HG03108 (cell line): ENCODE results near the gene CHCHD6.

Experiments
- ATAC-seq: cut with Tn5 transposase; IDR thresholded peaks from one replicate; pipeline ENCODE4 v1.9.1; 2021; ENCODE audit warnings: moderate library complexity; ENCODE audit not compliant: unreplicated experiment

Gene CHCHD6

DNA sequence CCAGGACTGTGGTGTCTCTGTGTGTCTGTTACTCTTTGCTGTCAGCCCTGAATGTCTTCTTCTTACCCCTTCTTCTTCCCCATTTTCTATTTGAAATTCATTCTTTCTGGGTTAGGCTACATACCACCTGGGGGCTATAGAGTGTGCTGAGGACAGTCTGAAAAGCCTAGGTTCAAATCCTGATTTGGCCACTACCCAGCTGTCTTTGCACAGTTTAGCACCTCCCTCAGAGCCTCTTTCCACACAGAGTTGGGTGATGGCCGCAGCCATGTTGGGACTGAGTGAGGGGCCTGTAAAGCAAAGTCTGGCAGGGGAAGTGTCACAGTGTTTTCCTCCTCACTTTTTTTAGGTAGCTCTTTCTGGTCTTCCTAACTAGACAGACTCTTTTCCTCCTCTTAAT, 113.7 kb downstream of the CHCHD6 start:
- ATAC-seq = no peak

DNA sequence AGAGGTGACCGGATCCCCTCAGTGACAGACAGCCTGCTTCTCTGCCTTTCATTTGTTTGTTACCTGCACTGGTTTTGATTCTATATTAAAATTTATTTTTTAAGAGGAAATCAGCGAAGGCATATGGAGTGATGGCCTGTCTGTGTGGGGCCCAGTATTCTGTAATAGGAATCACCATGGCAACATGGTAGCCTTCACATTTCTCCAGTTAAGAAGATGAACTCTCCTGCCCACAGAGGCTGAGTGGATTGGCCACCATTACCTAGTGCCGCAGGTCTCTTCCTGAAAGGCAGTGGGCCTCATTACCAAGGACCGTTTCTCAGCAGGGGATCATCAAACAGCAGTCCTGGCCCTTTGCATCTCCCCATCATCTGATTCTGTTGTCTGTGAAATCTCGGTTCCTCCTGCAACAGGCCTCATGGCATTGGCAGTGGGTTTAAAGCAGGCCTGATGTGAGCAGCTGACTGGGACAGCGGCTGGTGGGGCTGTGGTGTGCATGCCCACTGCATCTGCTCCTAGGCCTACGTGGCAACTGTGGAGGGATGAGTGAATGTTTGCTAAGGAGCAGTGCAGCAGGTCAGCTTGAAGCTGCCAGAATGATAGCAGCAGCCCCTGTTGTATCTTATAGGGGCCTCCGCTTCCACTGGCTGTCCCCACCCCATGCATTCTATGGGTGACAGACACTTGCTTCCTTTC, 114.5 kb downstream of the CHCHD6 start:
- no peak for ATAC-seq

DNA sequence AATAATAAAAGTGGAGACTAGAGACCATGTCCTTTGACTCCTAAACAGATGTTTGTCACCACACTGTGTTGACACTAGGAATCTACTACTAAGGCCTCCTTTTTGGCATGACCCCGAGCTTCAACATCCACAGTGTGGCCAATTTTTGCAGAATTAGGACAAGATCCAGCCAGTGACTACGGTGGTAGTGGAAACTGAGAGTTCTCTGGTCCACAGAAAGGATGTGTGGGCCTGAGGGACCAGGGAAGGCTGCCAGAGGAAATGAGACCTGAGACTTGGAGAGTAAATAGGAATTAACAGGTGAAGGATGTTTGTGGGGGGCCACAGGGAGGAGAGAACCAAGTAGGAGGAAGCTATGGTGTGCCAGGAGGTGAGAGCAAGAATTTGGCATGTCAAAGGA, 122.7 kb downstream of the CHCHD6 start:
- ATAC-seq = no peak

DNA sequence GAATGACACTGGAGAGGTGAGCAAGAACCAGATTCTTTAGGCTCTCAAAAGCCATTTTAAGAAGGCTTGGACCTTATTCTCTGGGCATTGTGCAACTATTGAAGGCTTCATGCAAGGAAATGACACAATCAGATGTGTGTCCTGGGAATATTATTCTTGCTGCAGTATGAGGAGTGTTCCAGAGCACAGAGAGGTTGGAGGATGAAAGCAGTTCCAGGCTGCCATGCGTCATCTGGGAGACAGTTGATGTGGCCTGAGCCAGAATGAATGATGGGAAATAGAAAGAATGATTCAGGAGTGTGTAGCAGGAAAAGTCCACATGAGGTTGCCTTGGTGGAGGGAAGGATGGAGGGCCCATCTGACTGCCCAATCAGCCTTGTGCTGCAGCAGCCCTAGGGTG, 123.1 kb downstream of the CHCHD6 start:
- no peak for ATAC-seq

DNA sequence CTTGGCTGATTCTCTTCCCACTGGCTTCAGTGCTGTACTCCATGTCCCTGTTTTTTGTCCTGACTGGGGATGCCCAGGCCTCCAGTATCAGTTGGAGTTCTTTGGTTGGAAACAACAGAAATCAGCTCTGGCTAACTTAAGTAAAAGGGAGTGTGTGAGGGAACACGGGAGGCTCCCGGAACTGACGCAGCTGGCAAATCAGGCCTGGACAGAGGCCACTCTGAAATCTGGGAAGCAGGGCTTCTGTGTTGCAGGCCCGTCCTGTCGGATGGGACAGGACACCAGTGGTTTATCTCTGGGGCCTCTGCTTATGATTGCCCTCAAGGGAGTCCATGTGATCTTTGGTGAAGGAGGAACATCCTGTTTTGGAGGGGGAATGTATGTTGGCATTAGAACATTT, 124.3 kb downstream of the CHCHD6 start:
- ATAC-seq = no peak

- ATAC-seq = no peak
Measured at GRCh38 chr3:126832933-126833332, 128.9 kb downstream of the CHCHD6 start.

GRCh38 chr3:126834596-126835471, 130.8 kb downstream of the CHCHD6 start:
- no peak for ATAC-seq

- ATAC-seq = no peak
Measured at GRCh38 chr3:126835472-126836219, 131.6 kb downstream of the CHCHD6 start.

GRCh38 chr3:126836220-126836860, 132.3 kb downstream of the CHCHD6 start:
- ATAC-seq = no peak

GRCh38 chr3:126837773-126838172, 133.7 kb downstream of the CHCHD6 start:
- no peak for ATAC-seq

DNA sequence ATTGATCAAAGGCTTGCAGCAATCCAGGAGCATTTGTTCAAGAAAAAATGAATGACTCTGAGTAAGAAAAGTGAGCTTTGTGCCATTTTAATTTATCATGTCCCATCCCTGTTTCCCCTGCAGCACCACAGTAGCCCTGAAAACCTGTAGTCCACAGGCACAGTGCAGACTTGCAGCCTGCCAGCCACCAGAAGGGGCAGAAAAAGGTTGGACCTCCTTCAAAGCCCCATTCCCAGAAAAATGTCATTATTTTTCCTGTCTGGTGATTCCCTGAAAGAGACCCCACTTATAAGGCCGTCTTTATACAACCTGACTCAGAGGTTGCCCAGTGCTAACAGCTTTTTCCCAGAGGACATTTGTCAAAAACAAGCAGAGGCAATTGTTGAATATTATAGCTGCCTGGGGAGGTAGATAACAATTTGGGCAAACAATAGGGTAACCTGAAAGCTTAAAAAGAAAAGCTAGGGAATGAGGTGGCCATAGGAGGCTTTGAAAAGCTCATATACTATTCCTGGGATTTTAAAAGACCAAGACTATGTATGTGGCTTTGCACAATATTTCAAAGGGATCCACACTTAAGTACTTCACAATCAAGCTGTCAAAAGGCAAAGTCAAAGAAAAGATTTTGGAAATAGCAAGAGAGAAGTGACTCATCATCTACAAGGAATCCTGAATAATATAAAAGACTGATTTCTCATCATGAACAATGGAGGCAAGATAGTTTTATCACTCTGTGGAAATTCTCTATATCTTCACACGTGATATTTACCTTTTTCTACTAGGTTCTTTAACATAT, 142.1 kb downstream of the CHCHD6 start:
- ATAC-seq = no peak

DNA sequence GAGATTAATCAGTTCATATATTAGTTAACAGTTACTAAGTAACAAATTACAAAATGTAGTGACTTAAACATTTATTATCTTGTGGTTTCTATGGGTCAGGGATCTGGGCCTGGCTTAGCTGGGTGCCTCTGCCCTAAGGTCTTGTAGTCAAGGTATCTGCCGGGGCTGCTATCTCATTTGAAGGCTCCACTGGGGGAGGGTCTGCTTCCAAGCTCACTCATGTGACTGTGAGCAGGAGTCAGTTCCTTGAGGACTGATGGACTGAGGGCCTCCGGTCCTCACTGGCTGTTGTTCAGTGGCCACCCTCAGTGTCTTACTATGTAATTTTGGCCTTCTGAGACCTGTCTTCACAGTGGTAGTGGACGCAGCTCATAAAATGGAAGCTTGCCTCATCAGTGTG, 143.0 kb downstream of the CHCHD6 start:
- ATAC-seq = no peak

- ATAC-seq = no peak
Measured at GRCh38 chr3:126848991-126849390, 145.0 kb downstream of the CHCHD6 start.

- no peak for ATAC-seq
Measured at GRCh38 chr3:126849768-126850167, 145.7 kb downstream of the CHCHD6 start.

- ATAC-seq = no peak
Measured at GRCh38 chr3:126850370-126851085, 146.5 kb downstream of the CHCHD6 start.

- ATAC-seq = no peak
Measured at GRCh38 chr3:126851382-126851781, 147.3 kb downstream of the CHCHD6 start.

GRCh38 chr3:126851934-126852333, 147.9 kb downstream of the CHCHD6 start:
- ATAC-seq = no peak

DNA sequence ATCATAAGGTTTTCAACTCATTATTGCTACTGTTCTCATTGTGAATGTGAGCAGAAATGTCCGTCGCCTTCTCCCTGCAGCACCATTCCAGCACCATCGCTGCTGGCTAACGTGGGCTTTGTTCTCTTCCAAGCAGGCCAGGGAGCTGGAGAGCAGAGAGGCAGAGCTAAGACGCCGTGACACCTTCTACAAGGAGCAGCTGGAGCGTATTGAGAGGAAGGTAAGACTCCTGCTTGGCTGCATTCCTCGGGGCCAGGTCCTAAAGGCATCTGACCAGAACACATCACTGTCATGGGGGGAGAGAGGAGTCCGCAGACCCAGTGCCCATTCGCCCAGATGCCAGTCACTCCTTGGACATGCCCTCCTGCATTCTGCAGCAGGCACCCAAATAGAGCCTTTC, 148.5 kb downstream of the CHCHD6 start:
- no peak for ATAC-seq

- ATAC-seq = no peak
Measured at GRCh38 chr3:126854666-126855065, 150.6 kb downstream of the CHCHD6 start.

- no peak for ATAC-seq
Measured at GRCh38 chr3:126855374-126855773, 151.3 kb downstream of the CHCHD6 start.
